ENCODE results near the gene UBALD2.

The UBALD2 gene

DNA sequence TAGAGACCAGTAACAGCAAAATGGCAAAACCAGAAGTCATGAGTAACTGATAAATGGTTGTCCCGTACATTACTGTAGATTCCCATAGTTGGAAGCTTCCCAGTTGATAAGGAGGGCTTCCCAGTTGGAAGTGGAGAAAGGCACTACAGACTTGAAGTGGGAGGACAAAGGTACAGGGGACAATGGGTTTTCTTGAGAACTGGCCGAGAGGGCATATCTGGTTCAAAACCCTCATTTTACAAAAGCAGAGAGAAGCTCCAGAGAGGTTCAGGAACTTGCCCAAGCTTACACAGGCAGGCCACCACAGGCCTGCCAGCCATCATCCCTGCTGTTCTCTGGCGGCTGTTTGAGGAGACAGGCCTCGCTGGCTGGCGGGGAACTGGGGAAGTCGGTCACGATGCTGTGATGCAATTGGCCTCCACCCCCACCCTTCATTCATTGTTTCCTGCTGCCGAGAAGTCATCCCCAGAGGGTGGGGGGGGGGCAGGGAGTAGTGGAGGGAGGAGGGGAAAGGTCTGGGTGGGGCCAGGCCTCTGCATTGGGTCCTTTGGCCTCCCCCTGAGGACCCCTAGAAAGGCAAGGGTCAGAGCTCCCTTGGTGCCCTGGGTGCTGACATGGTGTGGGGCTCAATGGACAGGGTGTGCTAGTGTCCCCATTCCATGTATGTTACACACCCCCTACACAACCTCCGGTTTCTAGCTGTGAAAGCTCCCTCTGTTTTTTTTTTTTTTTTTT, 3.0 kb downstream of the UBALD2 start:
- no peak overlapping the region for H3K4me3 ChIP-seq (ENCODE audit: low read depth, low read length)
- TF ChIP-seq, protein P1, sequence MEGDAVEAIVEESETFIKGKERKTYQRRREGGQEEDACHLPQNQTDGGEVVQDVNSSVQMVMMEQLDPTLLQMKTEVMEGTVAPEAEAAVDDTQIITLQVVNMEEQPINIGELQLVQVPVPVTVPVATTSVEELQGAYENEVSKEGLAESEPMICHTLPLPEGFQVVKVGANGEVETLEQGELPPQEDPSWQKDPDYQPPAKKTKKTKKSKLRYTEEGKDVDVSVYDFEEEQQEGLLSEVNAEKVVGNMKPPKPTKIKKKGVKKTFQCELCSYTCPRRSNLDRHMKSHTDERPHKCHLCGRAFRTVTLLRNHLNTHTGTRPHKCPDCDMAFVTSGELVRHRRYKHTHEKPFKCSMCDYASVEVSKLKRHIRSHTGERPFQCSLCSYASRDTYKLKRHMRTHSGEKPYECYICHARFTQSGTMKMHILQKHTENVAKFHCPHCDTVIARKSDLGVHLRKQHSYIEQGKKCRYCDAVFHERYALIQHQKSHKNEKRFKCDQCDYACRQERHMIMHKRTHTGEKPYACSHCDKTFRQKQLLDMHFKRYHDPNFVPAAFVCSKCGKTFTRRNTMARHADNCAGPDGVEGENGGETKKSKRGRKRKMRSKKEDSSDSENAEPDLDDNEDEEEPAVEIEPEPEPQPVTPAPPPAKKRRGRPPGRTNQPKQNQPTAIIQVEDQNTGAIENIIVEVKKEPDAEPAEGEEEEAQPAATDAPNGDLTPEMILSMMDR (IDR thresholded peaks at IDR 0.05; ENCODE audit: low read depth, low read length) = no peak

- TF ChIP-seq, protein P1 (IDR thresholded peaks at IDR 0.05; ENCODE audit: low read depth, low read length) = no peak
- H3K4me3 ChIP-seq (ENCODE audit: low read depth, low read length) = no peak overlapping the region
Measured at GRCh38 chr17:76268991-76269981, 4.1 kb downstream of the UBALD2 start.

DNA sequence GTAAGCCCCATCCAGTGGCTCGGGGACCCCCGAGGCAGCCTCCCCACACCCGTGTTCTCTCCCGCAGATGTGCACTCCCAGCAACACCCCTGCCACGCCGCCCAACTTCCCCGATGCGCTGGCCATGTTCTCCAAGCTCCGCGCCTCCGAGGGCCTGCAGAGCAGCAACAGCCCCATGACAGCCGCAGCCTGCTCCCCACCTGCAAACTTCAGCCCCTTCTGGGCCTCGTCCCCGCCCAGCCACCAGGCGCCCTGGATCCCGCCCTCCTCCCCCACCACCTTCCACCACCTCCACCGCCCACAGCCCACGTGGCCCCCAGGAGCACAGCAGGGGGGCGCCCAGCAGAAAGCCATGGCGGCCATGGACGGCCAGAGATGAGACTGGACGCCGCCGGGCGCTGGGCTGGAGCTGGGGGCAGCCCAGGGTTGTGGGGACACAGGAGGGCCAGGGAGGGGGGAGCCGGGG, 5.0 kb downstream of the UBALD2 start:
- TF ChIP-seq, protein P1 (IDR thresholded peaks at IDR 0.05; ENCODE audit: low read depth, low read length) = no peak
- no peak overlapping the region for H3K4me3 ChIP-seq (ENCODE audit: low read depth, low read length)

- TF ChIP-seq, protein P1 (IDR thresholded peaks at IDR 0.05; ENCODE audit: low read depth, low read length) = no peak
- H3K4me3 ChIP-seq (ENCODE audit: low read depth, low read length) = no peak overlapping the region
Measured at GRCh38 chr17:76270770-76271668, 5.9 kb downstream of the UBALD2 start.

DNA sequence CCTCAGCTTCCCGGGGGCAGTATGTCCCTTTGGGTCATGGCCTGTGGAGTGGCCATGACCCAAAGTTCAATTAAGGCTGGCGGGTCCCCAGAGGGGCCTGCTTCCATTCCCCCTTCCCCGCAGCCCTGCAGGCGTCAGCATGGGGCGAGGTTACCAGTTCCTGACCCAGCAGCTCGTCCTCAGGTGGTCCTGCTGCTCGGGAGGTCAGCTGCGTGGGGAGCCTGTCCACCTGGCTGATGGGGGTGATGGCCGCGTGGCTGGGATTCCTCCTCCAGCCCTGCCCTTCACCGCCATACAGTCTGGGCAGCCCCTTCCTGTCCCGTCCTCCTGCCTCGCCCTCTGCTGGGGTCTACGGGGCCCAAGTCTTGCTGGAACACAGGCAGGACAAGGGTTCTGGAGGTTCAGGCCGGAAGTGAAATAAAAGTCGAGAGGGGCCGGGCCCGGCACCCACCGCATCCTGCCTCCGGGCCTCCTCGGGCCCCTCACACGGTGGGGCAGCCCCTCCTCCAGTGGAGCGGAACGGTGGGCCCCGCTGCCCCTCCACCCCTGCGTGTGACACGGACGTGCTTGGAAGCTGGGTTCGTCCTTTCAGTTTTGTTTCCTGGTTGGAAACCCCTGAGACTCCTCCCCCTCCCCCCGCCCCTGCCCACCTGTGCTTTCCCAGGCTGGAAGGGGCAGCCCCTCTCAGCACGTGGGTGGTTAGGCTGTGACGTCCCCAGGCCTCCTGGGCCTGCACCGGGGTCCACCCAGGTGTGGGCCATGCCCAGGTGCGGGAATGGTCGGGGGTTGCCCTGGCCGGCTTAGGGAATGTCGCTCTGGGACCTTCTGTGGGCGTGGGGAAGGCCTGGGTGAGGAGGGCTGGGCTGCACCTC, 6.8 kb downstream of the UBALD2 start:
- TF ChIP-seq, protein P1 (IDR thresholded peaks at IDR 0.05; ENCODE audit: low read depth, low read length) = no peak
- H3K4me3 ChIP-seq (ENCODE audit: low read depth, low read length) = no peak overlapping the region
